ENCODE measurements around the gene UNC13B.
A peak's percentile ranks its signal among the peaks of the same experiment; 100 is the strongest.
"Not testable (repeated sequence)": the region's sequence is repeated elsewhere in the genome, so short reads cannot be mapped to it uniquely, and the experiment has no call there.

GRCh38 chr9:35167429-35167828 is 5.6 kb downstream of the UNC13B start:
- TF ChIP-seq, protein P1, sequence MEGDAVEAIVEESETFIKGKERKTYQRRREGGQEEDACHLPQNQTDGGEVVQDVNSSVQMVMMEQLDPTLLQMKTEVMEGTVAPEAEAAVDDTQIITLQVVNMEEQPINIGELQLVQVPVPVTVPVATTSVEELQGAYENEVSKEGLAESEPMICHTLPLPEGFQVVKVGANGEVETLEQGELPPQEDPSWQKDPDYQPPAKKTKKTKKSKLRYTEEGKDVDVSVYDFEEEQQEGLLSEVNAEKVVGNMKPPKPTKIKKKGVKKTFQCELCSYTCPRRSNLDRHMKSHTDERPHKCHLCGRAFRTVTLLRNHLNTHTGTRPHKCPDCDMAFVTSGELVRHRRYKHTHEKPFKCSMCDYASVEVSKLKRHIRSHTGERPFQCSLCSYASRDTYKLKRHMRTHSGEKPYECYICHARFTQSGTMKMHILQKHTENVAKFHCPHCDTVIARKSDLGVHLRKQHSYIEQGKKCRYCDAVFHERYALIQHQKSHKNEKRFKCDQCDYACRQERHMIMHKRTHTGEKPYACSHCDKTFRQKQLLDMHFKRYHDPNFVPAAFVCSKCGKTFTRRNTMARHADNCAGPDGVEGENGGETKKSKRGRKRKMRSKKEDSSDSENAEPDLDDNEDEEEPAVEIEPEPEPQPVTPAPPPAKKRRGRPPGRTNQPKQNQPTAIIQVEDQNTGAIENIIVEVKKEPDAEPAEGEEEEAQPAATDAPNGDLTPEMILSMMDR (IDR thresholded peaks at IDR 0.05 in 2 of 3, conservative IDR thresholded peaks at IDR 0.05 in 1 of 3; ENCODE audit: borderline replicate concordance in 1 of 3, insufficient read depth in 1 of 3, low read depth in 2 of 3, low read length in 2 of 3) = 0 out of 6 replicates have a peak, but pooled peaks of 1 of the 3 experiments have one; percentile 15
- TF ChIP-seq POLR2A (IDR thresholded peaks at IDR 0.05; ENCODE audit: borderline replicate concordance, extremely low read depth, insufficient read depth, insufficient read length); POLR2AphosphoS5 (IDR thresholded peaks at IDR 0.05; ENCODE audit: low read depth, low read length); EGR1 (IDR thresholded peaks at IDR 0.05; ENCODE audit: low read depth); RAD21 (IDR thresholded peaks at IDR 0.05; ENCODE audit: low read depth): not testable (repeated sequence)
